Mucosa of descending colon (tissue), 3 donors: Measurements from ENCODE around the gene CHFR. TPM values are rescaled to one million over a fixed set of nuclear protein-coding genes. Genes with fewer than 3 reads are reported as not detected.

Experiments
- ATAC-seq: fragments of 200-7000 bp; cut with Tn5 transposase; one replicate; pipeline ENCODE4 v1.9.1; 2020; ENCODE audit warnings: mild to moderate bottlenecking, moderate library complexity
- DNase-seq, 3 donors: peaks; one replicate each; pipeline ENCODE4 v3.0.0-alpha.2; 2020
- H3K36me3 ChIP-seq: fragments of 200-600 bp; one replicate; pipeline ENCODE4 v1.8.0; 2021; ENCODE audit warnings: low read depth, mild to moderate bottlenecking
- H3K4me1 ChIP-seq: fragments of 200-600 bp; one replicate; pipeline ENCODE4 v1.8.0; 2021; ENCODE audit warnings: low read depth, mild to moderate bottlenecking
- H3K4me3 ChIP-seq: fragments of 200-600 bp; one replicate; pipeline ENCODE4 v1.8.0; 2021; ENCODE audit warnings: mild to moderate bottlenecking
- H3K9me3 ChIP-seq: fragments of 200-600 bp; one replicate; pipeline ENCODE4 v1.8.0; 2021; ENCODE audit warnings: mild to moderate bottlenecking
- CTCF ChIP-seq: fragments of 200-600 bp; IDR thresholded peaks from one replicate; pipeline ENCODE4 v1.8.0; 2022; ENCODE audit warnings: antibody characterized with exemption, mild to moderate bottlenecking
- intact Hi-C, 2 donors: fragments of 100-400 bp; cut with DNase I in 1 of 2; cut with micrococcal nuclease in 1 of 2; formaldehyde crosslinking; loops; one replicate each; pipeline versions ENCODE4 v1.11.0 to v1.11.1; 2022; cut with DNase I, micrococcal nuclease
- total RNA-seq, 3 donors: library from RNA; stranded (reverse); fragmentation: NEBNext Ultra II Directional in 2 of 3; extraction: Animal tissue kit (Norgen Biotek cat#: 25700) in 2 of 3; gene quantifications; one replicate each; pipeline versions ENCODE4 v1.2.1 to v1.2.4, GENCODE V29; 2021 to 2023
- donor health status: DM: no; HTN: no; CAD: no; lungs with moderate emphysema.
- donor health status: DM: no; HTN: no; CAD: no.
- donor health status: DM: no; HTN: yes; CAD: no.

The CHFR gene
- total RNA-seq, 3 donors from 2014 or later, result 50.6 to 65.9 (median 50.7) TPM

- peak; percentile 97 for DNase-seq
- peaks cover 14% of the 10 kb centered on the region for H3K4me1 ChIP-seq
- H3K4me3 ChIP-seq, result peak within 1 kb of the TSS; percentile 88
- peak; percentile 92 for ATAC-seq
- intact Hi-C loops, result no loop called here
- H3K9me3 ChIP-seq, result no peaks in the 10 kb centered on the region
- no peaks in the 10 kb centered on the region for H3K36me3 ChIP-seq
- no peak for TF ChIP-seq CTCF
These were observed 58.5 kb downstream of the CHFR start, which contains the start of gene GOLGA3 for GRCh38 chr12:132828706-132829534. GOLGA3 (minus strand) TSS chr12:132828869; CDS start chr12:132822128, 6,741 bp downstream.

GRCh38 chr12:132827763-132828703 lies 59.4 kb downstream of the CHFR start:
- Histone ChIP-seq H3K4me3 (peak overlapping the region; percentile 88), H3K4me1 (peaks cover 14% of the 10 kb centered on the region), H3K9me3 (no peaks in the 10 kb centered on the region), H3K36me3 (no peaks in the 10 kb centered on the region)
- intact Hi-C loops, result no loop called here
- ATAC-seq (peak; percentile 72), DNase-seq (peak; percentile 79 to 83 (median 79))
- no peak for TF ChIP-seq CTCF

GRCh38 chr12:132825861-132826260 lies 61.5 kb downstream of the CHFR start:
- intact Hi-C loops, result no loop called here
- TF ChIP-seq CTCF, result no peak
- Histone ChIP-seq H3K36me3 (no peaks in the 10 kb centered on the region), H3K4me3 (no peak overlapping the region), H3K9me3 (no peaks in the 10 kb centered on the region), H3K4me1 (peaks cover 12% of the 10 kb centered on the region)
- DNase-seq (no peak), ATAC-seq (no peak)

DNA sequence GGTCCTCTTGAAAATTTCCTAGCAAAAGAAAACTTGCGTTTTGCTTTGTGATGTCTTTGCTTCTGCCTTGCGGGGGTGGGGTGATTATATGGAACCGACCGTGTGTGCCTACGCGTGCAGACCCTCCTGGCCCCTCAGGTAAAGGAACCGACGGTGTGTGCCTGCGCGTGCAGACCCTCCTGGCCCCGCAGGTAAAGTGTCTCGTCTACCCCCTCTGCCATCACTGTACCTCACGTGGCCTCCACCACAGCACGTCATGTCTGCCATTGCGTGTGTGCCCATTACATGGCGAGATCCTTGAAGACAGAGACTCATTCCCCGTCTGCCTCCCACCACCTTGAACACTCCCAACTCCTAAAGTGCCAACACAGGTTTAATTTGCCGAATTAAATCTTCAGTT lies 62.3 kb downstream of the CHFR start:
- Histone ChIP-seq H3K9me3 (no peaks in the 10 kb centered on the region), H3K36me3 (peaks cover 3% of the 10 kb centered on the region), H3K4me3 (no peak overlapping the region), H3K4me1 (peaks cover 14% of the 10 kb centered on the region)
- intact Hi-C loops, result no loop called here
- DNase-seq, result no peak
- no peak for ATAC-seq
- no peak for TF ChIP-seq CTCF

DNA sequence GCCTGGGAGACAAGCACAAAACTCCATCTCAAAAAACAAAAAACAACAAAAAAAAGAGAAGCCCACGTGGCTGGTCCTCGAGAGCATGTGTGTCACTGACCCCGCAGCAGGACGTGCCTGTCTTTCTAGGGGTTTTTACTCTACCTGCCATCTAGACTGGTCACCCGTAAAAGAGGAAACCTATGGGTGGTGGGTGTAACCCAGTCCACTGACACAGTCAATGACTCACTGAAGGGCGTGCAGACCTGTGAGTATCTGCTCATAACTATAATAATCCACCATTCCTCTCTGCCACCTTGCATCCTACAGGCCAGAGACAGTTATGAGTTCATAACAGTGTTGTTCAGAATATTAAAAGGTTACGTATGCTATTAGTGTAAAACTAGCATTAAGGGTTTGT lies 63.4 kb downstream of the CHFR start:
- Histone ChIP-seq H3K4me3 (no peak overlapping the region), H3K4me1 (peaks cover 15% of the 10 kb centered on the region), H3K9me3 (no peaks in the 10 kb centered on the region), H3K36me3 (peaks cover 3% of the 10 kb centered on the region)
- DNase-seq (no peak), ATAC-seq (peak; percentile 17)
- intact Hi-C loops, result no loop called here
- TF ChIP-seq CTCF, result no peak
